ENCODE data around the gene SENP5. TPM values are rescaled to one million over a fixed set of nuclear protein-coding genes. Genes with fewer than 3 reads are reported as not detected.

SENP5 gene
- total RNA-seq, 4 donors from 2014 or later: 43.7 to 45.4 (median 44.1) TPM

GRCh38 chr3:196965112-196965803, 97.5 kb downstream of the SENP5 start:
- no peaks in the 10 kb centered on the region for H3K27me3 ChIP-seq
- H3K27ac ChIP-seq (replicated peaks in 1 of 4): no peak overlapping the region
- intact Hi-C loops (cut with DNase I): loop anchor here (5.0 kb wide), 1 partner anchor 128 kb away; no protein-coding TSS in a partner anchor
- no peak overlapping the region for H3K4me3 ChIP-seq
- peaks cover 0 to 12% (median 5%) of the 10 kb centered on the region in 4 donors for H3K36me3 ChIP-seq
- WGBS: 89% methylated on average over 11 of the region's 11 CpGs
- no peak for DNase-seq (ENCODE audit: extremely low spot score)
- H3K9me3 ChIP-seq: no peaks in the 10 kb centered on the region
- TF ChIP-seq POLR2AphosphoS5 (IDR thresholded peaks at IDR 0.05) (no peak), CTCF (IDR thresholded peaks at IDR 0.05) (no peak), EP300 (IDR thresholded peaks at IDR 0.05) (no peak), POLR2A (IDR thresholded peaks at IDR 0.05; ENCODE audit: low read depth) (no peak)
- peaks cover 11 to 34% (median 24%) of the 10 kb centered on the region in 4 donors for H3K4me1 ChIP-seq

GRCh38 chr3:196965804-196966173, 98.1 kb downstream of the SENP5 start:
- H3K4me1 ChIP-seq: peaks cover 11 to 35% (median 24%) of the 10 kb centered on the region in 4 donors
- no peak for DNase-seq (ENCODE audit: extremely low spot score)
- intact Hi-C loops (cut with DNase I): loop anchor here (5.0 kb wide), 1 partner anchor 128 kb away; no protein-coding TSS in a partner anchor
- TF ChIP-seq CTCF (IDR thresholded peaks at IDR 0.05): no peak
- no peak for TF ChIP-seq POLR2AphosphoS5 (IDR thresholded peaks at IDR 0.05)
- TF ChIP-seq POLR2A (IDR thresholded peaks at IDR 0.05; ENCODE audit: low read depth): no peak
- TF ChIP-seq EP300 (IDR thresholded peaks at IDR 0.05): no peak
- no peaks in the 10 kb centered on the region for H3K27me3 ChIP-seq
- WGBS: 94% methylated on average over 10 of the region's 10 CpGs
- H3K9me3 ChIP-seq: no peaks in the 10 kb centered on the region
- H3K4me3 ChIP-seq: no peak overlapping the region
- no peak overlapping the region for H3K27ac ChIP-seq (replicated peaks in 1 of 4)
- H3K36me3 ChIP-seq: peaks cover 0 to 12% (median 5%) of the 10 kb centered on the region in 4 donors

- Histone ChIP-seq H3K4me1 (peaks cover 11 to 35% (median 24%) of the 10 kb centered on the region in 4 donors), H3K4me3 (no peak overlapping the region), H3K27ac (replicated peaks in 1 of 4) (no peak overlapping the region), H3K27me3 (no peaks in the 10 kb centered on the region), H3K36me3 (peaks cover 0 to 12% (median 5%) of the 10 kb centered on the region in 4 donors), H3K9me3 (no peaks in the 10 kb centered on the region)
- TF ChIP-seq CTCF (IDR thresholded peaks at IDR 0.05): no peak
- no peak for TF ChIP-seq POLR2A (IDR thresholded peaks at IDR 0.05; ENCODE audit: low read depth)
- TF ChIP-seq EP300 (IDR thresholded peaks at IDR 0.05): no peak
- no peak for TF ChIP-seq POLR2AphosphoS5 (IDR thresholded peaks at IDR 0.05)
- WGBS: 81% methylated on average over 44 of the region's 47 CpGs
- DNase-seq (ENCODE audit: extremely low spot score): no peak
- intact Hi-C loops (cut with DNase I): loop anchor here (5.0 kb wide), 1 partner anchor 129 kb away; no protein-coding TSS in a partner anchor
These were observed 99.0 kb downstream of the SENP5 start for GRCh38 chr3:196966526-196967401.

GRCh38 chr3:196967412-196968232, 99.9 kb downstream of the SENP5 start:
- no peak for TF ChIP-seq POLR2AphosphoS5 (IDR thresholded peaks at IDR 0.05)
- TF ChIP-seq CTCF (IDR thresholded peaks at IDR 0.05): no peak
- TF ChIP-seq EP300 (IDR thresholded peaks at IDR 0.05): no peak
- no peak for TF ChIP-seq POLR2A (IDR thresholded peaks at IDR 0.05; ENCODE audit: low read depth)
- Histone ChIP-seq H3K27me3 (no peaks in the 10 kb centered on the region), H3K9me3 (no peaks in the 10 kb centered on the region), H3K4me1 (peaks cover 11 to 35% (median 24%) of the 10 kb centered on the region in 4 donors), H3K36me3 (peaks cover 0 to 12% (median 5%) of the 10 kb centered on the region in 4 donors), H3K27ac (replicated peaks in 1 of 4) (peak overlapping the region in 3 of 4 donors; percentile 66 to 80 (median 80)), H3K4me3 (peak overlapping the region; percentile 84 to 93 (median 90))
- 80% methylated on average over 31 of the region's 35 CpGs for WGBS
- no peak for DNase-seq (ENCODE audit: extremely low spot score)
- intact Hi-C loops (cut with DNase I): loop anchor here (5.0 kb wide), 1 partner anchor 130 kb away; no protein-coding TSS in a partner anchor

All from esophagus muscularis mucosa (tissue), 4 donors.